H9 (cell line): ENCODE data around the gene VSTM4. TPM values are rescaled to one million over a fixed set of nuclear protein-coding genes. Genes with fewer than 3 reads are reported as not detected.

ENCODE experiments used
- DNase-seq: peaks from one replicate; pipeline ENCODE4 v3.0.0-alpha.2; 2017
- H2AFZ ChIP-seq: one replicate; pipeline ENCODE4 v1.6.1; 2013; ENCODE audit warnings: mild to moderate bottlenecking, low read length, control low read depth, moderate library complexity
- H2AK5ac ChIP-seq: 2 replicates; pipeline ENCODE4 v1.6.1; 2013; ENCODE audit warnings: low read length, control low read depth, mixed read lengths; ENCODE audit not compliant: insufficient read length
- H2BK120ac ChIP-seq: one replicate; pipeline ENCODE4 v1.6.1; 2013; ENCODE audit warnings: low read depth, mild to moderate bottlenecking, low read length, control low read depth, inconsistent platforms; ENCODE audit not compliant: poor library complexity, severe bottlenecking
- H2BK12ac ChIP-seq: 2 replicates; pipeline ENCODE4 v1.6.1; 2013; ENCODE audit warnings: low read length, control low read depth, mixed read lengths, low read depth; ENCODE audit not compliant: insufficient read length
- H2BK15ac ChIP-seq: 2 replicates; pipeline ENCODE4 v1.6.1; 2013; ENCODE audit warnings: low read depth, low read length, control low read depth
- H2BK20ac ChIP-seq: one replicate; pipeline ENCODE4 v1.6.1; 2013; ENCODE audit warnings: low read depth, mild to moderate bottlenecking, low read length, control low read depth, inconsistent platforms; ENCODE audit not compliant: poor library complexity, severe bottlenecking
- H2BK5ac ChIP-seq: 2 replicates; pipeline ENCODE4 v1.6.1; 2013; ENCODE audit warnings: low read length, control low read depth, mixed read lengths; ENCODE audit not compliant: insufficient read length
- H3K14ac ChIP-seq: 2 replicates; pipeline ENCODE4 v1.6.1; 2013; ENCODE audit warnings: low read length, control low read depth; ENCODE audit not compliant: insufficient read depth
- H3K18ac ChIP-seq: 2 replicates; pipeline ENCODE4 v1.6.1; 2013; ENCODE audit warnings: low read depth, mild to moderate bottlenecking, mixed read lengths, low read length, control low read depth; ENCODE audit not compliant: insufficient read length
- H3K23ac ChIP-seq: 2 replicates; pipeline ENCODE4 v1.6.1; 2013; ENCODE audit warnings: low read length, control low read depth, mixed read lengths, low read depth; ENCODE audit not compliant: insufficient read length
- H3K23me2 ChIP-seq: 2 replicates; pipeline ENCODE4 v1.6.1; 2013; ENCODE audit warnings: low read depth, mild to moderate bottlenecking, mixed read lengths, low read length, control low read depth; ENCODE audit not compliant: insufficient read length, poor library complexity, severe bottlenecking
- H3K27ac ChIP-seq: 2 replicates; pipeline ENCODE4 v1.5.1; 2013; ENCODE audit warnings: low read length, control low read depth, mixed read lengths, low read depth; ENCODE audit not compliant: insufficient read length
- H3K27me3 ChIP-seq: 2 replicates; pipeline ENCODE4 v1.6.1; 2013; ENCODE audit warnings: low read length, control low read depth, inconsistent platforms; ENCODE audit not compliant: insufficient read depth
- H3K4ac ChIP-seq: 2 replicates; pipeline ENCODE4 v1.6.1; 2013; ENCODE audit warnings: low read depth, mild to moderate bottlenecking, control low read depth, inconsistent platforms, low read length, moderate library complexity
- H3K4me1 ChIP-seq: 2 replicates; pipeline ENCODE4 v1.6.1; 2013; ENCODE audit warnings: low read length, control low read depth, inconsistent platforms; ENCODE audit not compliant: insufficient read depth
- H3K4me2 ChIP-seq: 2 replicates; pipeline ENCODE4 v1.6.1; 2013; ENCODE audit warnings: low read length, control low read depth, mixed read lengths; ENCODE audit not compliant: insufficient read length, insufficient read depth
- H3K56ac ChIP-seq: 2 replicates; pipeline ENCODE4 v1.6.1; 2013; ENCODE audit warnings: low read depth, mild to moderate bottlenecking, mixed read lengths, low read length, control low read depth; ENCODE audit not compliant: insufficient read length
- H3K79me1 ChIP-seq: 2 replicates; pipeline ENCODE4 v1.6.1; 2013; ENCODE audit warnings: low read depth, mild to moderate bottlenecking, moderate library complexity, low read length, control low read depth, inconsistent platforms; ENCODE audit not compliant: insufficient read depth, poor library complexity, severe bottlenecking
- H3K79me2 ChIP-seq: 2 replicates; pipeline ENCODE4 v1.6.1; 2013; ENCODE audit warnings: low read length, control low read depth, inconsistent platforms; ENCODE audit not compliant: insufficient read depth
- H3K9ac ChIP-seq: 2 replicates; pipeline ENCODE4 v1.6.1; 2013; ENCODE audit warnings: low read length, control low read depth, mixed read lengths; ENCODE audit not compliant: insufficient read length; ENCODE audit errors: extremely low read depth
- H3K9me3 ChIP-seq: one replicate; pipeline ENCODE4 v1.6.1; 2013; ENCODE audit warnings: low read depth, low read length, inconsistent platforms; ENCODE audit not compliant: control insufficient read depth
- H3T11ph ChIP-seq: one replicate; pipeline ENCODE4 v1.6.1; 2013; ENCODE audit warnings: mild to moderate bottlenecking, low read length, control low read depth, inconsistent platforms
- H4K20me1 ChIP-seq: one replicate; pipeline ENCODE4 v1.6.1; 2013; ENCODE audit not compliant: control insufficient read depth, insufficient read length, insufficient read depth
- H4K5ac ChIP-seq: 2 replicates; pipeline ENCODE4 v1.6.1; 2013; ENCODE audit warnings: low read depth, mild to moderate bottlenecking, mixed read lengths, low read length, control low read depth; ENCODE audit not compliant: insufficient read length
- H4K8ac ChIP-seq: replicated peaks from 2 replicates; pipeline ENCODE4 v1.6.1; 2013; ENCODE audit warnings: low read length, control low read depth, mixed read lengths, low read depth; ENCODE audit not compliant: insufficient read length
- H4K91ac ChIP-seq: 2 replicates; pipeline ENCODE4 v1.6.1; 2013; ENCODE audit warnings: low read depth, mild to moderate bottlenecking, moderate library complexity, mixed read lengths, low read length, control low read depth; ENCODE audit not compliant: insufficient read length
- H3K27ac Mint-ChIP-seq, 3 experiments: 2 replicates in 2 of 3; 3 replicates in 1 of 3; pipeline ENCODE4 v1.8.0; 2020 to 2021; ENCODE audit warnings: mixed read lengths in 3 of 3, mild to moderate bottlenecking in 1 of 3, moderate library complexity in 1 of 3
- H3K27me3 Mint-ChIP-seq: 2 replicates; pipeline ENCODE4 v1.8.0; 2021; ENCODE audit warnings: low read depth, mild to moderate bottlenecking, moderate library complexity, mixed read lengths
- H3K36me3 Mint-ChIP-seq, 3 experiments: 2 replicates in 2 of 3; 3 replicates in 1 of 3; pipeline ENCODE4 v1.8.0; 2020 to 2021; ENCODE audit warnings: low read depth in 3 of 3, mixed read lengths in 3 of 3; ENCODE audit not compliant: insufficient read depth in 1 of 3
- H3K4me1 Mint-ChIP-seq, 2 experiments: 2 replicates each; pipeline ENCODE4 v1.8.0; 2020; ENCODE audit warnings: mixed read lengths in 2 of 2
- H3K4me3 Mint-ChIP-seq, 2 experiments: 2 replicates in 1 of 2; 3 replicates in 1 of 2; pipeline ENCODE4 v1.8.0; 2020 to 2021; ENCODE audit warnings: mild to moderate bottlenecking in 2 of 2, mixed read lengths in 2 of 2, moderate library complexity in 1 of 2
- H3K9me3 Mint-ChIP-seq, 2 experiments: 2 replicates in 1 of 2; 3 replicates in 1 of 2; pipeline ENCODE4 v1.8.0; 2020; ENCODE audit warnings: mild to moderate bottlenecking in 2 of 2, mixed read lengths in 2 of 2, moderate library complexity in 1 of 2
- WGBS: extraction: QIAGEN DNeasy Blood & Tissue Kit; methylation state at CpG from one replicate; pipeline ENCODE4 v1.1.7; 2013; ENCODE audit warnings: missing lambda C conversion rate, low lambda C conversion rate, mixed read lengths; ENCODE audit not compliant: insufficient read length; ENCODE audit errors: extremely low coverage; 5-methylcytosine and 5-hydroxymethylcytosine counted together
- total RNA-seq: library from RNA; stranded (reverse); gene quantifications from 2 replicates; pipeline ENCODE4 v1.2.1, GENCODE V29; 2021
- TF ChIP-seq, protein P1 (sequence below): fragments of 200-600 bp; sonication (generic); conservative IDR thresholded peaks from 3 replicates; pipeline ENCODE4 v1.8.0; 2021; ENCODE audit warnings: antibody characterized with exemption, mild to moderate bottlenecking

VSTM4 gene
- total RNA-seq, 1 experiment from 2014 or later = 0.44 TPM

DNA sequence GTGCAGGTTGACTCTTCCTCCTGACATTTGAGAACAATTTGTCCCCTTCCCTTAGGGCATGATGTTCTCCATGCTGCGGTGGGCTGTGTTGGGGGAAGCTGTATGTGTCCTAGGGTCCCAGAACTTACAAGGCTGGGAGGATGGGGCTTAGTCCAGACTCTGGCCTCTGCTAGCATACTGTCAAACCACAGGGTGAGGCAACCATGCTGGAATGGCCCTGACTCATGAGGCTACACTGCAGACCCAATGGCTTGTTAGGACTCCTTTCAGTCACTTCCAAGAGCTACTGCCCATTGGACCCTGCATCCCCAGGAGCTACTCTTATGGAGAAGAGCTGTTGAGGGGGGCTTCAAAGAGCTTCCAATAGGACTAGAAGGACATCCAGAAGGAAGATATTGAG is 38.6 kb upstream of the VSTM4 start:
- H3K4me1 Mint-ChIP-seq = peaks cover 13 to 16% of the 10 kb centered on the region in 2 experiments
- Histone ChIP-seq H4K20me1 (no peaks in the 10 kb centered on the region), H3K4me2 (no peak overlapping the region), H2BK5ac (no peak overlapping the region), H3K18ac (no peak overlapping the region), H4K8ac (no peak overlapping the region), H2AK5ac (no peak overlapping the region), H3K27me3 (no peaks in the 10 kb centered on the region), H3K23me2 (no peaks in the 10 kb centered on the region), H3K27ac (no peak overlapping the region), H2BK20ac (no peak overlapping the region), H3K4me1 (no peaks in the 10 kb centered on the region; the same call in 1 of the 2 replicates), H3K56ac (no peak overlapping the region), H3K23ac (no peak overlapping the region), H2BK15ac (no peak overlapping the region), H3T11ph (no peak overlapping the region), H3K4ac (no peak overlapping the region), H3K79me2 (no peaks in the 10 kb centered on the region), H4K91ac (no peak overlapping the region), H3K14ac (no peak overlapping the region; the same call in 1 of the 2 replicates), H2AFZ (no peak overlapping the region), H4K5ac (no peak overlapping the region), H3K9ac (no peak overlapping the region), H2BK12ac (no peak overlapping the region), H2BK120ac (no peak overlapping the region), H3K79me1 (no peaks in the 10 kb centered on the region), H3K9me3 (no peaks in the 10 kb centered on the region)
- no CpG with 5 or more reads among the region's 1 CpG for WGBS
- no peak overlapping the region for H3K27ac Mint-ChIP-seq
- H3K9me3 Mint-ChIP-seq = no peaks in the 10 kb centered on the region; a peak in 1 of 5 replicates
- DNase-seq = no peak
- TF ChIP-seq, protein P1, sequence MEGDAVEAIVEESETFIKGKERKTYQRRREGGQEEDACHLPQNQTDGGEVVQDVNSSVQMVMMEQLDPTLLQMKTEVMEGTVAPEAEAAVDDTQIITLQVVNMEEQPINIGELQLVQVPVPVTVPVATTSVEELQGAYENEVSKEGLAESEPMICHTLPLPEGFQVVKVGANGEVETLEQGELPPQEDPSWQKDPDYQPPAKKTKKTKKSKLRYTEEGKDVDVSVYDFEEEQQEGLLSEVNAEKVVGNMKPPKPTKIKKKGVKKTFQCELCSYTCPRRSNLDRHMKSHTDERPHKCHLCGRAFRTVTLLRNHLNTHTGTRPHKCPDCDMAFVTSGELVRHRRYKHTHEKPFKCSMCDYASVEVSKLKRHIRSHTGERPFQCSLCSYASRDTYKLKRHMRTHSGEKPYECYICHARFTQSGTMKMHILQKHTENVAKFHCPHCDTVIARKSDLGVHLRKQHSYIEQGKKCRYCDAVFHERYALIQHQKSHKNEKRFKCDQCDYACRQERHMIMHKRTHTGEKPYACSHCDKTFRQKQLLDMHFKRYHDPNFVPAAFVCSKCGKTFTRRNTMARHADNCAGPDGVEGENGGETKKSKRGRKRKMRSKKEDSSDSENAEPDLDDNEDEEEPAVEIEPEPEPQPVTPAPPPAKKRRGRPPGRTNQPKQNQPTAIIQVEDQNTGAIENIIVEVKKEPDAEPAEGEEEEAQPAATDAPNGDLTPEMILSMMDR = no peak
- H3K36me3 Mint-ChIP-seq = peaks cover 0 to 5% (median 0%) of the 10 kb centered on the region in 3 experiments; a peak in 2 of 7 replicates
- no peak overlapping the region for H3K4me3 Mint-ChIP-seq
- H3K27me3 Mint-ChIP-seq = peaks cover 4% of the 10 kb centered on the region
